ENCODE data around the gene LYSMD1.

GRCh38 chr1:151137789-151138188, 27.9 kb downstream of the LYSMD1 start:
- no peak for TF ChIP-seq CTCF (IDR thresholded peaks at IDR 0.05 in 8 of 11, conservative IDR thresholded peaks at IDR 0.05 in 3 of 11)
- no peak for TF ChIP-seq POLR2A (IDR thresholded peaks at IDR 0.05)
- TF ChIP-seq POLR2AphosphoS5 (IDR thresholded peaks at IDR 0.05), result no peak
